Fibroblast of skin of right biceps (primary cell): ENCODE measurements around the gene LIG3.
A peak's percentile ranks its signal among the peaks of the same experiment; 100 is the strongest.
"Not testable (repeated sequence)": the region's sequence is repeated elsewhere in the genome, so short reads cannot be mapped to it uniquely, and the experiment has no call there.

Experiments used
- DNase-seq: peaks from one replicate; pipeline ENCODE4 v3.0.0-alpha.2; 2013

The LIG3 gene

DNA sequence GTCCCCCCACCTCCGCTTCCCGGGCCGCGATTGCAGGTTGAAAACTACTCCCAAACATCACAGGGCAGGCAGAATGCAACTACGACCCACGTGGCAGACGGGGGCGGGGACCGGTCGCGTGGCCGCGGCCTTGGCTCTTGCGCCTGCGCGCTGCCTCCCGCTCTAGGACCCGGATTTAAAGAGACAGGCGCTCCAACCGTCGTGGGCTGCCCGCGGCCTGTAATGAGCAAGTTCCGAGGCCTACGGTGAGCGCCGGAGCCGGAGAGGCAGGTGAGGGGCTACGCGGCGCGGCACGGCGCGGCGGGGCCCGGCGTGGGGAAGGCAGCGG is at the start of gene LIG3:
Gene LIG3, plus strand, starts transcription at position 160 of the 328 bp plus-strand sequence. CDS start 2,494 bp downstream, outside the sequence.
- DNase-seq, result peak; percentile 94

DNA sequence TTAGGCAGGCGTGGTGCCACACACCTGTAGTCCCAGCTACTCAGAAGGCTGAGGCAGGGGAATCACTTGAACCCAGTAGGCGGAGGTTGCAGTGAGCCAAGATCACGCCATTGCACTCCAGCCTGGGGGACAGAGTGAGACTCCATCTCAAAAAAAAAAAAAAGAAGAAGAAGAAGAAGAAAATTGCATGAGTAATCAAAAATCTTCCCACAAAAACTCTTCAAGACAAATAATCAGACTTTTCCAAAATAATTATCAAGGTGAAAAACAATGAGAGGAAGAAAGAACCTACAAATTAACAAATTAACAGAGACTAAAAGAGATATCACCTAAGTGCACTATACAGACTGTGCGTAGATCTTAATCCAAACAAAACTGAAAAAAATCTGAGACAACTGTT is 29.5 kb upstream of the LIG3 start:
- DNase-seq, result not testable (repeated sequence)

DNA sequence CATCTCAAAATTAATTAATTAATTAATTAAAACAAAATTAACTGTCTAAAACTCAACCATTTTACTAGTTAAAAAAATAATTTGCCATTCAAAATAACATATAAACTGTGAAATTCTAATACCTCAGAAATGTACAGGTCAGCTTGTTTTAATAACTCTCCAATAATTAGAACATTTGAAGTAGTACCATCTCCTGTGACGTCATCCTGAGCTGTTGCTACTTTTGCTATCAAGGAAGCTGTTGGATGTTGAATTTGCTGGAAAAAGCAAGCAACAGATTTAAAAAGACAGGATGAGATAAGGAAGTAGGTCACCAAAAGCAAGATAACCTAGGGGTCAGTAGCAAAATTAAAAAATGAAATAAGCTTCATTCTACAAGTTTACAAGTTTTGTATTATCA is 21.9 kb upstream of the LIG3 start:
- no peak for DNase-seq

DNA sequence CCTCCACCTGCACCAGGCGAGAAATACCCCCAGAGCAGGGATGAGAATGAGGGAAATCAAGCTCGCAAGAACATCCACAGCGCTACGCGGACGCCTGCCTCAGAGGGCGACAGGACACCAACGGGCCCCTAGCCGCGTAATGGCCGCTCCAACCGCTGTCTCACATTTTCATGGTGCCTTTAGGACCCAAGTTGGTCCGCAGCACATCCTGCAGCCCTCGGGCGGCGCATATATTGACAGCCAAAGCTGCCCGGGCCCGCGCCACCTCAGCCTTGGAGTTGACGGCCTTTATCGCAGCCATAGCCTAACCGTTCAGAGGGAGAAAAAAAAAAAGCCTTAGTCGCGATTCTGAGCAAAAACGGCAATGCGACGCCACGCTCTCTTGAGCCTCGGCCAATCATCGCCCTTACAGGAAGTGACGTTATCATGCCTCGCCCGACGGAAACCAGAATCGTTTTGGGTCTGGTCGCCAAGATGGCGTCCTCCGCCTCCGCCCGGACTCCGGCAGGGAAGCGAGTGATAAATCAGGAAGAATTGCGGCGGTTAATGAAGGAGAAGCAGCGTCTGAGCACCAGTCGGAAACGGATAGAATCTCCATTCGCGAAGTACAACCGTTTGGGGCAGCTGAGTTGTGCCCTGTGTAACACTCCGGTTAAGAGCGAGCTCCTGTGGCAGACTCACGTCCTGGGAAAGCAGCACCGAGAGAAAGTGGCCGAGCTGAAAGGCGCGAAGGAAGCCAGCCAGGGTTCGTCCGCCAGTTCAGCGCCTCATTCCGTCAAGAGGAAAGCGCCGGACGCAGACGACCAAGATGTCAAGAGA is 19.0 kb upstream of the LIG3 start, which contains the start of the genes CCT6B and ZNF830:
Gene CCT6B, minus strand, starts transcription at position 368 of the 819 bp plus-strand sequence. Its CDS starts 67 bp downstream, at position 301.
Gene ZNF830, plus strand, starts transcription at position 448 of the 819 bp plus-strand sequence. Its CDS starts 27 bp downstream, at position 475.
- peak; percentile 95 for DNase-seq

DNA sequence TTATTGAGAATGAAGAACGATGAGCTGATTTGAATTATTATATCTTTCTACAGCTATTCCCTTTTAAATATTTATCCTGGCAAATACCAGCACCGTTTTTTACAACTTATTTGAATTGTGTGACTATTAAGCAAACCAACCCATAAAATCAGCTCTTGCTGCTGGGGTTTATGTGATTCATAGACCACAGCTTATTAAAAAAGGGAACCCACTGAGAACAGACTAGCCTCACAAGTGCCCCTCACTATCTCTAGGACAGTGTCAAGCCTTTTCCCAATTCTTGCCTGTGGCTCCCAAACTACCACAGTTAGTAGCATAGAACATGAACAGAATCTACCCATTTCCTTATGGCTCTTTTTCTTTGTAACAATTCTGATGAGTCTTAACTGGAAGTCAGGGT is 6.1 kb upstream of the LIG3 start:
- no peak for DNase-seq

DNA sequence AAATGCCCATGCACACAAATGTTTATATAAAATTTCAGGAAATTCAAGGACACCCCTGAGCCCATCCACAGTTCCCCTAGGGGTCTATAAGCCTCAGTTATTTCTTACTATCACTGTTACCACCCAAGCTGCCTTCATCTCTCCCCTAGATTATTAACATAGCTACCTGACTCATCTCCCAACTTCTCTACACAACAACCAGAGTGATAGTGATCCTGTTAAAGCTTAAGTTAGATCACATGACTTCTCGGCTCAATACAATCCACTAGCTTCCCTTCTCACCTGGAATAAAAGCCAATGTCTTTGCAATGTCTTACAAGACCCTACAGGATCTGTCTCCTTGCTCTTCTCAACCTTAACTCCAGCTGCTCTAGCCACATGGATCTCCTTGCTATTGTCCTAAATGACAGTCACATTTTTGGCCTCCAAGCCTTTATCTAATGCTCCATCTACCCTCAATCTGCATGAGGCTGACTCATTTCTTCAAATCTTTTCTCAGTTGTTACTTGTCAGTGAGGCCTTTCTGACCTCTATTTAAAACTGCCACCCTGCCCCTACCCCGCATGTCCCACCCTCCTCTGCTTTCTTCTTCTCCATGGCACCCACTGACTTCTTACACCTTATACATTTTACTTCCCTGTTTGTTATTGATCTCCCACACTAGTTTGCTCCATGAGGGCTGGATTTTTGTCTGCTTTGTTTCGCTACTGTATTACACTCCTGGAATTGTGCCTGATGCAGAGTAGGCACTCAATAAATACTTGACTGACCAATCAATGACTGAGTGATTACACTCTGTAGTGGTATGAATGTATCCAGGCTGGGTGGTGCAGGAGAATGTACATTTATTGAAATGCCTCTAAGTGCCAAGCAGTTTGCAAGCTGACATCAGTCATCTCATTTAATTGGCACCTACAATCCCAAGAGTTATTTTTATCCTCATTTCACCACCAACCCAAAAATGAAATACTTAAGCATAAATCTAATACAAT is 5.2 kb upstream of the LIG3 start:
- no peak for DNase-seq

DNA sequence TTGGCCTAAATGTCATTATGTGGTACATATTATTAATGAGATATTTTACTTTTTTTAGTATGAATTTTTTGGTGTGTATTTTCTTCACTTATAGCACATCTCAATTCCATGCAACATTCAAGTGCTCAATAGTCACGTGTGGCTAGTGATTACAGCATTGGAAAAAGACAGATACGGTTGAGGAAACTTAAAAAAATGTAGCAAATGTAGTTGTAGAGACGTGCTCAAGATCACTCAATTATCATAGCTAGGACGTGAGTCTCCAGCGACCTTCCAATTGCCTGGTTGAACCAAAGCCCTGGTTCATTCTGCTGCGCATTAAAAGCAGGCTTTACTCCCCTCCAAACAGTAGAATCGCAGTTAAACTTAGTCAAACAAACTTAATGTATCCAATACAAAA is 1.2 kb upstream of the LIG3 start:
- DNase-seq, result no peak

DNA sequence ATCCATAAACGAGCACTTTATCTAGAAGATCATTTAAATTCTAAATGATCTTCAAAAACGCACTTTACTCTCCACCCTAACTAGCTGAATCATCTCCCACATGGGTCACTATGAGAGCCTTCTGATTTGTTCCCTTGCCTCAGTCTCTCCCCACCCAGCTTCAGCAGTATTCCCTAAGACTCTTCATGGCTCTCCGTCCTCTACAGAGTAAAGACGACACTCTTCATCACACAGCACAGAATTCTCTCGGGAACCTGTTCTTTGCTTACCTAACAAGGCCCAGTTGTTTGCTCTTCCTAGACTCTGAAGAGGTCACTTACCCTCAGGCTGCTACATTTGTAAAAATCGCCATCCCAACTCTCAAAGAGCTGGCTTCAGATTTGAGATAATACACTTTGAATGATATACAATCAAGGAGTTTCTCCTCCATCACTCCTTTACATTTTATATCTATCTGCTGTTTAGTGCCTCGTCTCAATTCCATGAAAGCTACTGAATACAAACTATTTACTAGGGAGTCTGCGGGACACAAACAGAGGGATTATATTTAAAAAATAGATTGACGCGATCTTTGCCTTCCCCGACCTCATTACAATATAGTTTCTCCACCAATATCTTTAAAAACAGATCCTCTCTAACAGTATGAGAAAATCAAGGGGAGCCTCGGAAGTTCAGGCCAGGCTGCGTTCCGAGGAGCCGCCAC is 511 bp upstream of the LIG3 start:
- DNase-seq, result peak; percentile 22

DNA sequence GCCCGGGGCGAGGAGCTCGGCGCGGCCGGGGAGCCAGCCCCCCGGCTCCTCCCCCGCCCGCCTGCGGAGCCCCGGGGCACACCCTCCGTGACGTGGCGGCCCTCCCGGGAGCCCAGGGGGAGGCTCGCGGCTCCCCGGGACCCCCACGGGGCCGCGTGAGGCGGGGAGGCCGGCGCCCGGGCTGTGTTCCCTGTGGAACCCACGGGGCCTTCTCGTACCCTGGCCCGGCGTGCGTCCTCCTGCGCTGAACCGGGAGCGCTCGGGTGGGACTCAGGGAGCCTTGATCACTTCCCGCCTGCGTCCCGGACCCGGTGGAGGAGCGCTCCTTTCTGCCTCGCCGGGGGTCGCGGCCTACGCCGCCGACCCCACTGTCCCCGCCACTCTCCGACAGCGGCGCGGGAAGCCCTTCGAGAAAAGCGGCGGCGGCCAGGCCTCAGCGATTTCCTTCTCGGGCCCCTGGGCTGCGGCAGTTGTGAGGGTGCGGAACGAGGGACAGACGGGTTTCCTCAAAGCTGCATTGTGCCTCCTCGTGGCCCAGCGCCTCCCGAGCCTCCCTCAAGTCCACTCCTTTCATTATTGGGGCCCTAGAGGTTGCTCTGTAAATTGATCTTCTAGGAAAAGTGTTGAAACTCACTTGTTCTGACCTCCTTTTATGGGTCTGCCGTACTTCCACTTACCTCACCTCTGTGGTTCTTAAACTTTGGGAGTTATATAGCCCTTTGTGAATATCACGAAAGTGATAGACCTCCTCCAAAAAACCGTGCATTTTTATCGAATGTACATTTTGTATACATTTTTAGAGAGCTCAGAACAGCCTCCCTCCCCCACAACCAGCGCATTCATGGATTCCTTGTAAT is 597 bp downstream of the LIG3 start:
- peak; percentile 85 for DNase-seq

DNA sequence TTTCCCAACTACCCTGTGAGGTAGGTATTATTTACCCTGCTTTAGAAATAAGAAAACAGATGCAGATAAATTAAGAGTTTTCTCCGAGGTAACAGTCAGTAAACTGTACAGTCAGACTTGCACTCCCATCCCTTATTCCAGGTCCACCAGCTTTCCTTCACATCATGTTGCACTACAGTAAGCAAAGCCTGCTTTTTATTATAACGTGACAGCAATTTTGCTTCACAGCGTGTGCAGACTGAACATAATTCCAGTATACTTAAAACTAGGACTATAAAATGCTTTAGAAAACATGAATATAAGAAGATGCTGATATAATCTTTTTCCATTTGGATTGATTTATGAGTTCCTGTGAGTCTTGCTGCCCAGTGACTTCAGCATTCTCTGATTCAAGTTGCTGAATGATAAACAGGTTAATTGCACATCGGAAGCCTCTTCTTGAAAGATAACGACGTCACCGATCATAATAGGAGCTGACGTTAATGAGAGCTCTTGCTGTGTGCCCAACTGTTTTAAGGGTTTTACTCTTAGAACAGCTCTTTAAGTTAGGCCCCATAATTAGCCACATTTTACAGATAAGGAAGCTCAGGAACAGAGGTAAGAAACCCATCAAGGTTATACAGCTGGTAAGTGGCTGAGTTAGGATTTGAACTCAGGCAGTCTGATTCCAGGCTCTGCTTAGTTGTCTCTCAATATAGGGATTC is 1.4 kb downstream of the LIG3 start:
- DNase-seq, result peak; percentile 47

DNA sequence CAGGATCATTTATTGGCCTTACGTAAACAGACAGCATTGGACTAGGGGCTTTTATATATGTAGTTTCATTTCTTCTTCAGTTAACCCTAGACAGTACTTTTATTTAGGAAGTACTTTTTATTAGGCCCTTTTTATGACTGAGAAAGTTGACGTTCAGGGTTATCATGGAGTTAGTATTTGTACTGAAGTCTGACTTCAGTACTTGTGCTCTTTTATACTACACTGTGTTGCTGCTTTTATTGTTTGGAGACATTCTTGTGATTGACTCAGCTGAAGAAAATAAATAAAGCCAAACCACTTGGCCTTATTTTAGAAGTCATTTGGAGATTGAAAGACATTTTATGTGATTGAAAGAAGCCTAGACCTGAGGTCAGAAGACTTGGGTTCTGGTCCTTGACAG is 6.9 kb downstream of the LIG3 start:
- DNase-seq, result no peak

DNA sequence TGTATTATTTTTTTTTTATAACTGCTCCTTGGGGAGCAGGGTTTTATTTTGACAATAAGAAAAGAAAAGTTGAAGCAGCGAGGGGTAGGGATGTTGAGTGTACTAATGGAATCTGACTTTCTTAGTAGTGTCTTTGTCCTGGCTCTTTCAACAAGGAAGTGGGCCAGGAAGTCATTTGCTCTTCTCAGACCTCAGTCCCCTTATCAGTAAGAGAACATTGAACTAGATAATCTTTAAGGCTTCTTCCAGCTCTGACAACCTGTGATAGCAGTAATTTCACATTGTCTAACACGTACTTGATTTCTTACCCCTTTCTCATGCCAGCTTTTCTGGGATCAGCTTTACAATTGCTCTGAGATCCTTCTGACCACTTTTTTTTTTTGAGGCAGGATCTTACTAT is 8.3 kb downstream of the LIG3 start:
- DNase-seq, result no peak

DNA sequence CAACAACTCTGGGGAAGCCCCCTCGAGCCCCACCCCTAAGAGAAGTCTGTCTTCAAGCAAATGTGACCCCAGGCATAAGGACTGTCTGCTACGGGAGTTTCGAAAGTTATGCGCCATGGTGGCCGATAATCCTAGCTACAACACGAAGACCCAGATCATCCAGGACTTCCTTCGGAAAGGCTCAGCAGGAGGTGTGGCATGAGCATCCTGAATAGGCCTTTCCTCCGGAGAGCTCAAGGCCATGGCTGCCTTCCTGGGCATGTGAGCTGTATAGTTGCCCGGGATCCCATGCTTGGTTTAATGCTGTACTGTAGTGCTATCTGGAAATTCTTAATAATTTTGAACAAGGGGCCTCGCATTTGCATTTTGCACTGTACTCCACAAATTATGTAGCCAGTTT is 9.2 kb downstream of the LIG3 start:
- DNase-seq, result no peak

DNA sequence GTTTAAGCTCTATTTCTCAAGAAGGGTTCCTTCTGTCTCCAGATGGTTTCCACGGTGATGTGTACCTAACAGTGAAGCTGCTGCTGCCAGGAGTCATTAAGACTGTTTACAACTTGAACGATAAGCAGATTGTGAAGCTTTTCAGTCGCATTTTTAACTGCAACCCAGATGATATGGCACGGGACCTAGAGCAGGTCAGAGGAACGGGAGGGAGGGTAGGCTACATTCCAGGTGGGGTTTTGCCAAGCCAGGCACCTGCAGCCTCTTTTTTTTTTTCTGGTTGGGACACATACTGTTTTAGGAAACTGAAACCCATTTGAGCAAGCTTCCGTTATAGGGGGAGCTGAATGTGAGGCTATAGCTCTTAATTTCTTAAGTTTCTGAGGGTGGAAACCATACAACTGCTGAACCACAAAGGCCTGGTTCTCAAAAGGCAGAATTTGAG is 10.6 kb downstream of the LIG3 start:
- DNase-seq, result no peak

DNA sequence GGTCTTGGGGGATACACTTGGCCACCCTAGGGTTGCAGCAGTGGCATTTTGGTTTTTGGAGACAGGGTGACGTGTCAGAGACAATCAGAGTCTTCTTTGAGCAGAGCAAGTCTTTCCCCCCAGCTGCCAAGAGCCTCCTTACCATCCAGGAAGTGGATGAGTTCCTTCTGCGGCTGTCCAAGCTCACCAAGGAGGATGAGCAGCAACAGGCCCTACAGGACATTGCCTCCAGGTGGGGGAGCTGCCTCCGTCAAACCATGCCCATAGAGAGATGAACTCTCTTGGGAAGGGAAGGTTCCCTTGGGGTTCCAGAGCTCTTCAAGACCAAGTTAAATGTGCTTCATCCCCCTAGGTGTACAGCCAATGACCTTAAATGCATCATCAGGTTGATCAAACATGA is 11.3 kb downstream of the LIG3 start:
- no peak for DNase-seq

DNA sequence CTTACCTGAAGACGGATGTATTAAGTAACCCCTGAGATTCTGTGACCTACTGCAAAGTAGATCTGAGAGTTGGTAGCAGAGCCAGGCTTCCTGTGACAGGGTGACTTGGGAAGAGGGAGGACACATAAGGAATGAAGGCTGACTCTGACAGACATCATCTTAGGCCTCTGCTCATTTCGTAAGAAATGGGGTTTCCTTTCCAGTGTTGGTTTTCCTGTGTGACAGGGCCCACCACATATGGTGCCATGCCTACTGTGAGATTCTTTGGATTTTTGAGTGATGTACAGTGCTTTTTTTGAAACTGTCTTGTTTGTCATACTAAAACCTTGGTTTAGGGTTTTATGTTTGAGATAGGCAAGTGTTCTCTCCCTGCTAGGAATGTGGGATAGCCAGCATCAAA is 12.7 kb downstream of the LIG3 start:
- DNase-seq, result no peak

DNA sequence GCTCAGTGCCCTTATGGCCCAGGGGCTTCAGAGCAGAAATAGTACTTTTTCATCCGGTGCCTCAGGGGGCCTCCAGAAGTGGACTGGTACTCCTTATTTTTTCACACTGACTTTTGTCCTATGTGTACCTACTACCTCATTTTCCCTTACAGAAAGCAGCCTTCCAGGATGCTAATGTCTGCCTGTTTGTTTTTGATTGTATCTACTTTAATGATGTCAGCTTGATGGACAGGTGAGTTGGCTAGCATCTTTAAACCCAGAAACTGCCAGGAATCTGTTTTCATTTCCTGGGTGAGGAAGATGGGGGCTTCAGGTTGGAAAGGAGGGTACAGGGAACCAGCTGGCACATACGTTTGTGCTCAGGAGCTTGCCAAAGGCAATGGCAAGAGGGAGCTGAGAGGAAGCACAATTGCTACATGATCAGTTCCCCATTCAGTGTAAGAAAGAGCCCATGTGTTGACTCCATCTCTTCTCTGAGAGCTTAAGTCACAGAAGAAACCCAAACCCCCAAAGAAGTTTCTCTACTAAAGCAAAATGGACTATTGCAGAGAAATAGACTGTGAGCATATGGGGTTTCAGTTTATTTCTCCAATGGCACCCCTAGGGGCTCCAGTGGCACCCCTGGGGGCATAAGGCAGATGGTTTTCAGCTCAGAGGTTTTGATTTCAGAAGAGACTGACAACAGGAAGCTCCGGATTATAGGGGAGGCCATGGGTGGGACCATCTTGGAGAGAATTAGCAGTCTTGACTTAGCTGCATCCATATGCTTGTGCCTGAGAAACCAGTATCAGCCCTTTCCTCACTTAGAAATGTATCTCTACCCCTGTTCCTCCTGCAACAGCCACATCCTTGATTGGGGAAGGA is 16.3 kb downstream of the LIG3 start:
- DNase-seq, result no peak

DNA sequence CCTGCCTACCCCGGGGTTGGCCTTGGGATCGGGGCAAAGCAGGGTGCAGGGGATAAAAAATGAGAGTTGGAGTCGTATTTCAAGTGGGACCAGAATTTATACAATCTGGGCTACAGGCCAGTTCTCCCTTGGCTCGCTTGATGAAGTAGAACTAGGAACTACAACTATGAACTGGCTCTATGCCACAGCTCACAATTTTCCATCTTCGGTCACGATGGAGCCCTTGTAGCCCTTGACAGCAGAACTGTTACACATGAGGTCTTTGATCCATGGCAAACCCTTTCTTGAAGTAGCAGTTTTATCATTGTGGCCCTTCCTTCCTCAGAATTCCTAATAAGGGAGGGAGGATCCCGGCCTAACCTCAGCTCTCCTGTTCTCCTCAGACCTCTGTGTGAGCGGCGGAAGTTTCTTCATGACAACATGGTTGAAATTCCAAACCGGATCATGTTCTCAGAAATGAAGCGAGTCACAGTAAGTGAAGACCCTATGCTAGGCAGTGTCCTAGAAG is 17.1 kb downstream of the LIG3 start:
- DNase-seq, result peak; percentile 81

DNA sequence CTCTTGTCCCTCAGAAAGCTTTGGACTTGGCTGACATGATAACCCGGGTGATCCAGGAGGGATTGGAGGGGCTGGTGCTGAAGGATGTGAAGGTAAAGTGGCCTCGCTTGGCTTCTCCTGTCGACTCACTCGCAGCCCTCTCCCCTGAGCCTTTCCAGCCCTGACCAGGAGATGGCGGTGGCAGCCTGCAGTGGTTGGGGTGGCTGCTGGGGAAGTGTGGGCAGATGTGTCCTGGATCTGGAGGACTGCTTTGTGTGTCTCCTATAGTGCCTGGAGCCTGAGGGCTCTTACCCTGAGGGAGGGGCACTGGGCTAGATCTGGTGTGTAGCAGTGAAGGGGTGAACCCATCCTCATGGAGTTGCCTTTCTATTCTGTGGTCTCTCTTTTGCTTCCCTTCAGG is 17.9 kb downstream of the LIG3 start:
- DNase-seq, result peak; percentile 62

DNA sequence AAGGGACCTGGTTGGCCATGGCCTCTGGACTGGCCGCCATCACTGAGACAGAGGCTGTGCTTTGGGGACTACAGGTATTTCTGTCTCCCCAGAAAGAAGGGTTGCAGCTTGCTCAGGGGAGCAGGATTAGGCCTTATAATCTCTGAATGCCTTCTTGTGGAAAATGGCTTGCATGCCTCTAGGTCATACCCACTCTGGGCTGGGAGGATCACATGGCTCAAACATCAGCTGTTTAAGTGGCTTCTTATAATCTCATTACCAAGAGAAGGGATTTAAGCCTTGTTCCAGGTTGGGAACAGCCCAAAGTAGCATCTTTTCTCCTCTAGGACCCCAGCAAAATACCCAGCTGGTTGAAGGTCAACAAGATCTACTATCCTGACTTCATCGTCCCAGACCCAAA is 19.1 kb downstream of the LIG3 start:
- no peak for DNase-seq
